Measurements from ENCODE around the gene FRAS1.

Gene FRAS1

GRCh38 chr4:78162342-78162741 lies 105.2 kb downstream of the FRAS1 start:
- no peak for DNase-seq (ENCODE audit: low read depth)
- no peak for TF ChIP-seq CTCF (IDR thresholded peaks at IDR 0.05; ENCODE audit: low read depth, low read length, missing control alignments)
- H3K4me3 ChIP-seq (ENCODE audit: low read depth, low read length): no peak overlapping the region

- H3K4me3 ChIP-seq (ENCODE audit: low read depth, low read length): no peak overlapping the region
- TF ChIP-seq CTCF (IDR thresholded peaks at IDR 0.05; ENCODE audit: low read depth, low read length, missing control alignments): no peak
- no peak for DNase-seq (ENCODE audit: low read depth)
Observed at GRCh38 chr4:78162821-78163220, 105.7 kb downstream of the FRAS1 start.

- no peak for DNase-seq (ENCODE audit: low read depth)
- no peak for TF ChIP-seq CTCF (IDR thresholded peaks at IDR 0.05; ENCODE audit: low read depth, low read length, missing control alignments)
Observed at GRCh38 chr4:78165758-78166157, 108.6 kb downstream of the FRAS1 start.

GRCh38 chr4:78166622-78167021 lies 109.5 kb downstream of the FRAS1 start:
- no peak for DNase-seq (ENCODE audit: low read depth)
- TF ChIP-seq CTCF (IDR thresholded peaks at IDR 0.05; ENCODE audit: low read depth, low read length, missing control alignments): no peak
- H3K4me3 ChIP-seq (ENCODE audit: low read depth, low read length): no peak overlapping the region

More at GRCh38 chr4:78165758-78166157, 108.6 kb downstream of the FRAS1 start:
- no peak overlapping the region for H3K4me3 ChIP-seq (ENCODE audit: low read depth, low read length)

- DNase-seq (ENCODE audit: low read depth): no peak
- no peak for TF ChIP-seq CTCF (IDR thresholded peaks at IDR 0.05; ENCODE audit: low read depth, low read length, missing control alignments)
- H3K4me3 ChIP-seq (ENCODE audit: low read depth, low read length): no peak overlapping the region
Observed at GRCh38 chr4:78167510-78167909, 110.4 kb downstream of the FRAS1 start.

- no peak overlapping the region for H3K4me3 ChIP-seq (ENCODE audit: low read depth, low read length)
- TF ChIP-seq CTCF (IDR thresholded peaks at IDR 0.05; ENCODE audit: low read depth, low read length, missing control alignments): no peak
- no peak for DNase-seq (ENCODE audit: low read depth)
Observed at GRCh38 chr4:78168029-78168428, 110.9 kb downstream of the FRAS1 start.

- DNase-seq (ENCODE audit: low read depth): no peak
- no peak for TF ChIP-seq CTCF (IDR thresholded peaks at IDR 0.05; ENCODE audit: low read depth, low read length, missing control alignments)
- H3K4me3 ChIP-seq (ENCODE audit: low read depth, low read length): no peak overlapping the region
Observed at GRCh38 chr4:78169728-78170127, 112.6 kb downstream of the FRAS1 start.
